ENCODE data around the gene MAGEA2B.
"Not testable (repeated sequence)": the region's sequence is repeated elsewhere in the genome, so short reads cannot be mapped to it uniquely, and the experiment has no call there.

MAGEA2B gene

GRCh38 chrX:152766562-152766961 lies 52.1 kb downstream of the MAGEA2B start:
- H3K4me1 ChIP-seq (ENCODE audit: control insufficient read depth, low read depth, low read length); H3K27me3 ChIP-seq (ENCODE audit: control insufficient read depth, insufficient read depth, low read length); H3K27ac ChIP-seq (ENCODE audit: low read length); H3K36me3 ChIP-seq (ENCODE audit: control insufficient read depth, low read depth, low read length); H3K9me3 ChIP-seq (ENCODE audit: control insufficient read depth, low read depth, low read length); H3K9ac ChIP-seq (ENCODE audit: low read length); H3K4me3 ChIP-seq (ENCODE audit: low read length): not testable (repeated sequence)
